ENCODE data around the gene TRNP1.

Gene TRNP1

DNA sequence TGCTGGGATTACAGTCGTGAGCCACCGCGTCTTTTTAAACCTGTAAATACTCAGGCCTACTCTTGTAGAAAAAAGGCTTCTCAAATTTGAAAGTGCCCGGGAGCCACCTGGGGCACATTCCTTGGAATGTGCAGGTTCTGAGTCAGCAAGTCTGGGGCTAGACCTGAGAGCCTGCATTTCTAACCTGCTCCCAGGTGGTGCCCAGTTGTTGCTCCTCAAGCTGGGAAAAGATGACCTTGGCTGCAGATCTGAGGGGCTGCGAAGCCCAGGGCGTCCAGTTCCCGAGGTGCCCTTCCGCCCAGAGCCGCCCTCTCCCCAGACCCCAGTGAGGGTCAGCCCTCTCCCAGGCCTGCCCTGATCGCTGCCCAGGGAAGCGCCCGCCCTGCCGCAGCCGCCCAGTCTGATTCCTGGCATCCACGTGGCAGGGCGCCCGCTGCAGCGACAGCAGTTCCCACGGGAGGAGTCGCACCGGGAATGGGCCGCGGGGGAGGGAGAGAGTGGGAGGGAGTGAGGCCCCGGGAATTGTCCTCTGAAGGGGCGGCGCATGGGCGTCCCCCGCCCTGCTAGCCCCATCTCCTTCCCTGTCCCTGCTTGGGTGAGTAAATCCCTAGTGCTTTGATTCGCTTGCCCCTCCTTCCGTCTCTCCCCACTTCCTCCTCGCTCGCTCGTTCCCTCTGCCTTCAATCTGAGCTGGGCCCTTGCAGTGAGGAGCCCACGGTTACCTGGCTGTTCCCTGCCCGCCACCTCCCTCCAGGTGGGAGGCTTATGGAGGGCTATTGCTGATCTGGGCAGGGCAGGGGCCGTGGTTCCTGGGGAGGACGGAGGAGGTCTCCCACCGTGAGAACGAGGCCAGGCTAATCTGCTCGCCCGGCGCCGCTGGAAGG lies 38.0 kb downstream of the TRNP1 start:
- peak overlapping the region; percentile 47 to 92 (median 89) for H3K27ac Mint-ChIP-seq
- H3K4me3 Mint-ChIP-seq, result peak overlapping the region; percentile 63 to 69 (median 65)
- peaks cover 9% of the 10 kb centered on the region for H3K4me1 Mint-ChIP-seq
- H3K9me3 Mint-ChIP-seq, result no peaks in the 10 kb centered on the region
- H3K27me3 Mint-ChIP-seq (ENCODE audit: low read depth), result no peaks in the 10 kb centered on the region
- no peaks in the 10 kb centered on the region for H3K36me3 Mint-ChIP-seq (ENCODE audit: low read depth)
- TF ChIP-seq, protein P1, sequence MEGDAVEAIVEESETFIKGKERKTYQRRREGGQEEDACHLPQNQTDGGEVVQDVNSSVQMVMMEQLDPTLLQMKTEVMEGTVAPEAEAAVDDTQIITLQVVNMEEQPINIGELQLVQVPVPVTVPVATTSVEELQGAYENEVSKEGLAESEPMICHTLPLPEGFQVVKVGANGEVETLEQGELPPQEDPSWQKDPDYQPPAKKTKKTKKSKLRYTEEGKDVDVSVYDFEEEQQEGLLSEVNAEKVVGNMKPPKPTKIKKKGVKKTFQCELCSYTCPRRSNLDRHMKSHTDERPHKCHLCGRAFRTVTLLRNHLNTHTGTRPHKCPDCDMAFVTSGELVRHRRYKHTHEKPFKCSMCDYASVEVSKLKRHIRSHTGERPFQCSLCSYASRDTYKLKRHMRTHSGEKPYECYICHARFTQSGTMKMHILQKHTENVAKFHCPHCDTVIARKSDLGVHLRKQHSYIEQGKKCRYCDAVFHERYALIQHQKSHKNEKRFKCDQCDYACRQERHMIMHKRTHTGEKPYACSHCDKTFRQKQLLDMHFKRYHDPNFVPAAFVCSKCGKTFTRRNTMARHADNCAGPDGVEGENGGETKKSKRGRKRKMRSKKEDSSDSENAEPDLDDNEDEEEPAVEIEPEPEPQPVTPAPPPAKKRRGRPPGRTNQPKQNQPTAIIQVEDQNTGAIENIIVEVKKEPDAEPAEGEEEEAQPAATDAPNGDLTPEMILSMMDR (IDR thresholded peaks at IDR 0.05; ENCODE audit: unreplicated experiment in 3 of 3), result no peak

DNA sequence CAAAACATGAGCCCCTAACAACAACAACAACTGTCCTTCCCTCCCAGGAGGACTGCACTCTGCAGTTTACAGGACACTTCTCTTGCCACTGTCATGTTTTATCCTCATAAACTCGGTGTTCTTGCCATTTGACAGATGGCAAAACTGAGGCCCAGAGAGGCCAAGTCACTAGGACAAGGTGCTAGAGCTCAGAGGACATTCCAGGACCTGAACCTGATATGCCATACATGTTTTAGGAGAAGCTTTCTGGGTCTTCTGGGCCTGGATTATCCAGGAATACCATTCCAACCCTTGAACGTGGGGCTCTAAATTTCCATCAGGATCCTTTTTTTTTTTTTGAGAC lies 38.6 kb downstream of the TRNP1 start:
- peak overlapping the region; percentile 63 to 69 (median 65) for H3K4me3 Mint-ChIP-seq
- H3K36me3 Mint-ChIP-seq (ENCODE audit: low read depth), result no peaks in the 10 kb centered on the region
- H3K4me1 Mint-ChIP-seq, result peaks cover 6% of the 10 kb centered on the region
- TF ChIP-seq, protein P1 (IDR thresholded peaks at IDR 0.05; ENCODE audit: unreplicated experiment in 3 of 3), result no peak
- no peaks in the 10 kb centered on the region for H3K9me3 Mint-ChIP-seq
- peak overlapping the region; percentile 47 to 92 (median 89) for H3K27ac Mint-ChIP-seq
- H3K27me3 Mint-ChIP-seq (ENCODE audit: low read depth), result no peaks in the 10 kb centered on the region

DNA sequence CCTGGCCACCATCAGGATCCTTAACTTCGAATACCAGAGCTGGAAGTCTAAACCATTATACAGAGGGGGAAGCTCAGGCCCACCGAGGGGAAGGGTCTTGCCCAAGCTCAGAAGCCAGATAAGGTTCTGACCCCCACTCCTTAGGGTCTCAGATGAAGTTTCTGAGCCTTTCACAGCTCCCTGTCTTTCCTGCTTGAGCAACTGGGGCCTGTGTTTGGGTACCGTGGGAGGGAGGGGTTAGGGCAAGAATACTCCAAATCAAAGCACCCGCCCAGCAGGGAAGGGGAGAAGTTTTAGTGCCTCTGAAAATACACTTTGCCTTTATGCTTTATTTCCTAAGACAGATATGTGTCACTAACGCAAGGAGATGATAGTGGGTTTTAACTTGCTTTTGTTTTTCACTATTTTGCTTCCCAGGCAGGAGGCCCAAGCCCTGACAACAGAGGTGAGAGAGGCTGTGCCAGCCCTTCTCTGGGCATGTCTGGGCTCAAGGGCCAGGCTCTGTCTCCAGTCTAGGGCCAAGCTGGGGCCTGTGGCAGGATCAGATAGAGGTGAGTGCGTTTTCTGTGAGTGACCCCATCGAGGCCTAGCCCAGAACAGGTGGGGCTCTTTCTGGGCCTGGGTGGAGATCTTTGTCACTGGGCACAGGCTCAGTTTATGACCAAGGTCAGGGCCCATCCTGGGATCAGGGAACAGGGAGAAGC lies 39.7 kb downstream of the TRNP1 start:
- H3K4me1 Mint-ChIP-seq, result no peaks in the 10 kb centered on the region
- H3K36me3 Mint-ChIP-seq (ENCODE audit: low read depth), result no peaks in the 10 kb centered on the region
- peaks cover 2% of the 10 kb centered on the region for H3K27me3 Mint-ChIP-seq (ENCODE audit: low read depth)
- H3K27ac Mint-ChIP-seq, result peak overlapping the region; percentile 42 to 69 (median 64)
- H3K9me3 Mint-ChIP-seq, result no peaks in the 10 kb centered on the region
- peak overlapping the region in 1 of 3 experiments; percentile 2 for H3K4me3 Mint-ChIP-seq
- TF ChIP-seq, protein P1 (IDR thresholded peaks at IDR 0.05; ENCODE audit: unreplicated experiment in 3 of 3), result no peak

DNA sequence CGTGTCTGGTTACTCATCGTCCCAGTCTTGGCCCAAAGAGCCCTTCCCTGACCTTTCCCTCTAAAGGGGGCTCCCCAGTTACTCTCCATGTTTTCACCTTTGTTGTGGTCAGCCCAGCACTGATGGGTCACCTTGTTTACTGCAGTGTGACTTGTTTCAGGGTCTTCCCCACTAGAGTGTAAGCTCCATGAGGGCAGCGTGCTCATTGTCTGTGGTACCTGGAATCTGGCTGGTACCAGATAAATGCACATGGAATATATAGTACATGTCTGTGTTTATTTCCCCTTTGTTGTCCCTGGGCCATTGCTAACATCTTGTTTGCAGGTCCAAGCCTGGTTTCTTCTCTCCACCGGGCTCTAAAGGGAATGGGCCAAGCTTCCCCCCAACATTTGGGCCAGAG lies 41.9 kb downstream of the TRNP1 start:
- H3K27ac Mint-ChIP-seq, result no peak overlapping the region
- no peak overlapping the region for H3K4me3 Mint-ChIP-seq
- H3K4me1 Mint-ChIP-seq, result no peaks in the 10 kb centered on the region
- TF ChIP-seq, protein P1 (IDR thresholded peaks at IDR 0.05; ENCODE audit: unreplicated experiment in 3 of 3), result no peak
- H3K27me3 Mint-ChIP-seq (ENCODE audit: low read depth), result peaks cover 7% of the 10 kb centered on the region
- H3K36me3 Mint-ChIP-seq (ENCODE audit: low read depth), result no peaks in the 10 kb centered on the region
- H3K9me3 Mint-ChIP-seq, result no peaks in the 10 kb centered on the region

GRCh38 chr1:27036718-27037117 lies 43.2 kb downstream of the TRNP1 start:
- peaks cover 7% of the 10 kb centered on the region for H3K27me3 Mint-ChIP-seq (ENCODE audit: low read depth)
- no peaks in the 10 kb centered on the region for H3K36me3 Mint-ChIP-seq (ENCODE audit: low read depth)
- TF ChIP-seq, protein P1 (IDR thresholded peaks at IDR 0.05; ENCODE audit: unreplicated experiment in 3 of 3), result no peak
- H3K4me3 Mint-ChIP-seq, result no peak overlapping the region
- H3K4me1 Mint-ChIP-seq, result no peaks in the 10 kb centered on the region
- no peak overlapping the region for H3K27ac Mint-ChIP-seq
- H3K9me3 Mint-ChIP-seq, result no peaks in the 10 kb centered on the region
